ENCODE data around the gene C3orf49.

C3orf49 gene

DNA sequence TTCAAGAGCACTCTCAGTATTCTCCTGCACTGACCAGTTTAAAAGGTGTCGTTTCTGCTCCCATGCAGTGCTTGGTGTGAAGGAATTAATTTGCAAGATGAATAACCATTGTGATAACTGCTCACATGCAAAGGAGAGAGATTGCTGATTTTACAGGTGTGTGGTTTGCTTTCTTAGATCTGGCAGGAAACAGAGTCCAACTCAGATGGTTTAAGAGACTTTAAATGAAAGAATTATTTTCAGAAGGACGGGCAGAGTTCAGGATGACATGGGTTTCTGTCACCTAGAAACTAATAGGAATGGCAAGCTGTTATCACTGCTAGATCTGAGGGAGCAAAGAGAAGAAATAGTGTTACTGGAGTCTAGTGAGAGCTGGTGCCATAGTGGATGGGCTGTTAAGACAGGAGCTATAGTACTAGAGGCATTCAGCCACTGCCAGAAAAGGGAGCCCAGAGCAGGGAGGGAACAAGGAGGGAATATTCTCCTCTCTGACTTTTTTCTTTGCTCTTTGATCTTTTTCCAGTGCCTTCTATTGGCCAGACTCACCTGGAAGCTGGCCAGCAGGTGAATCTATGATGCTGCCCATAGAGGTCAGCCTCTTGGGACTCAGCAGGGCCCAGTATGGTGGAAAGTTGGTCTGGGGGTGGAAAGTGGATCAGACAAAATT, 59.4 kb downstream of the C3orf49 start:
- peak in 2 of 56 donors; percentile 7 to 15 for DNase-seq

DNA sequence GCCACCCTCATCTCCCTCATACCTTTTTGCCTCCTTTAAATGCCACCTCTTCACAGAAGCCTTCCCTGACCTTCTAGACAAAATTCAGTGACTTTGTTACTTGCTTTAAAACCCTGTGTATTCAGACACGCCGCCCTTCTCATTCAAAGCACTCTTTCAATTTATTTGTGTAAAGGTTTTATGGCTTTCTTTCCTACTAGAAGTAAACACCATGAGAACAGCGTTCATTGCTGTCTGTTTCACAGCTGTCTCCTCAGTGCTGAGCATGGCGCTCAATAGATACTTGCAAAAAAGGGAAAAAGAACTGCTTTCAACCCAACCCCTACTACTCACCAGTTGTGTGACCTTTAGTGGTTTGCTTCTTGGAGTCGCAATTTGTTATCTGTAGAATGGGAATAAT, 61.6 kb downstream of the C3orf49 start:
- no peak for DNase-seq

DNA sequence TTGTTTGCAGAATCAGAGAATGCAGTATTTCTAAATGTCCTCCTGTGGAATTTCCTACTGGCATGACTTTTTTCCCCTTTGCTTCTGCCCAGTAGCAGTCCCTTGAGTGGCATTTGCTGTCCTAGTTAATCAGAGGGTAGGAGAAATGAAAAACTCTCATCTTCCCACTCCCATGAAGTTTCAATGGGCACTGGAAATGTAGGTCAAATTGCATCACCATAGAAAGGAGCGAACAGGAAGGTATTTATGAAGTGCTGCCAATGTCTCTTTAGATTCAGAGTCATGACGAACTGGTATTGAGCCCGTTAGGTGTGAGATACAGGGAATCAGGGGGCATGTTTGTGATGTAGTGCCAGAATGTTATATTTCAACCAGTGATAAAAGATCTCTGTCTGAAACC, 67.8 kb downstream of the C3orf49 start:
- DNase-seq = peak in 1 of 56 donors; percentile 4

GRCh38 chr3:63891518-63891917, 72.4 kb downstream of the C3orf49 start:
- no peak for DNase-seq

DNA sequence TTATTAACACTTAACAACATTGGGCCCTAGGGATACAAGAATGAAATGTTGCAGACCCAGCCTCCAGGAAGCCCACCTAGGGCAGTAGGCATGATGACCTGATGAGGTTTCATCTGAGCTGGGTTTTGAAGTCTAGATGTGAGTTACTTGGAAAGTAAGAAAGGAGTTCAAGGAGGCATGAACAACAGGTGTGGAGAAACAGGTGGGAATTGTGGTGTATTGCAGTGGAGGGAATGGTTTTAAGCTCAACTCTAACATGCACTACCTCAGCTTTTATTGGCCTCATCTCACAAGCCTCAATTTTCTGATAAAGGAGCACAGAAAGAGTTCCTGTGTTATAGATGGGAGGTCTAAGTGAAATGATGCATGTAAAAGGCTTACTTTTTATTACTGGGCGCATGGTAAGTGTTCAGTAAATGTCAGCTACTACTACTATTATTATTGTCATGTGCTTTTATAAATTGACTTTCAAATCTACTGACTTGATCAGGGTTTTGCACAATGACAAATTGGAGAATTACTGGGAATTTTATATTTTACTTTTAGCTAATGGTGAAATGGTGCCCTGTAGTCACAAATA, 73.8 kb downstream of the C3orf49 start:
- no peak for DNase-seq

DNA sequence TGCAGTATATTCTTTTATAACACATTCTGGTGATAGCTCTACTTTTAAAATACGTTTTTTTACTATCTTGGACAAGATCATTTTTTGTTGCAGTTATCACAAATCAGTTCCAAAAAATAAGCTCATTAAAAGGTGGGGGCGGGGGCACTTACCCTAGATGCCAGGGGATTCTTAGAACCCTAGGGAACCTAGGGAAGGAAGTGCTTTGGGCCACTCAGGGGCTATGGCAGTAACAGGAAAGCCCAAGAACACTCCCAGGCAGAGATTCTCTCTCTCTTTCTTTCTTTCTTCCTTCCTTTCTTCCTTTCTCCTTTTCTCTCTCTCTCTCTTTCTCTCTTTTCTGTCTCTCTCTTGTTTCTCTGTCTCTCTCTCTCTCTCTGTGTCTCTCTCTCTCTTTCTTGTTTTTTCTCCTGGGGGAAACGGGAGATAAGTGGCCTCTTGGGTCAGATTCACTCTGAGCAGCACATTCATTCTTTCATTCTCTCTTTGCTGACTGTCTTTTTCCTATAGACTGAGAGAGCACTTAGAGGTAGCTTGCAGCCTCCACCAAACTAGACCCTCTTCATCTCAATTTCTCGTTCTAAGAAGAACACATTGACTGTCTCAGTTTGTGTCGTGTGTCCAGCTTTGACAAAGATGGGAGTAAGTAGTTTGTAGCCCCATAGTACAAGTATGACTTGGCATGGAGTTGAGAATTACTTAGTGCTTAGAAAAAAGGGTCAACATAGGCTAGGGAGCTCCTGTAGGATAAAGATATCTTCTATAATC, 76.5 kb downstream of the C3orf49 start:
- DNase-seq = no peak

- DNase-seq = no peak
Observed at GRCh38 chr3:63896332-63897030, 77.4 kb downstream of the C3orf49 start.

Measured in amygdala (tissue), 56 donors.